GM21723 (cell line): Measurements from ENCODE around the gene GANC.

Source experiments
- ATAC-seq: cut with Tn5 transposase; IDR thresholded peaks from one replicate; pipeline ENCODE4 v1.9.1; 2021; ENCODE audit warnings: mild to moderate bottlenecking, moderate library complexity; ENCODE audit not compliant: unreplicated experiment

Gene GANC

DNA sequence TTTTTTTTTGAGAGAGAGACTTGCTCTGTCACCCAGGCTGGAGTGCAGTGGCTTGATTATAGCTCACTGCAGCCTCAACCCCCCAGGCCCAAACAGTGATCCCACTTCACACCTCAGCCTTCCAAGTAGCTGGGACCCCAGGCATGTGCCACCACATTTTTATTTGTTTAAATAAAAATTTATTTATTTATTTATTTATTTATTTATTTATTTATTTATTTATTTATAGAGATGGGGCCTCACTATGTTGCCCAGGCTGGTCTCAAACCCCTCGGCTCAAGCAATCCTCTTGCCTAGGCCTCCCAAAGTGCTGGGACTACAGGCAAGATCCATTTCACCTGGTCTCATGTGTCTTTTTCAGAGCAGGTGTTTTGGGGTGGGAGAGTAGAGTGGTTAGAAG lies 101.8 kb downstream of the GANC start:
- ATAC-seq, result no peak

DNA sequence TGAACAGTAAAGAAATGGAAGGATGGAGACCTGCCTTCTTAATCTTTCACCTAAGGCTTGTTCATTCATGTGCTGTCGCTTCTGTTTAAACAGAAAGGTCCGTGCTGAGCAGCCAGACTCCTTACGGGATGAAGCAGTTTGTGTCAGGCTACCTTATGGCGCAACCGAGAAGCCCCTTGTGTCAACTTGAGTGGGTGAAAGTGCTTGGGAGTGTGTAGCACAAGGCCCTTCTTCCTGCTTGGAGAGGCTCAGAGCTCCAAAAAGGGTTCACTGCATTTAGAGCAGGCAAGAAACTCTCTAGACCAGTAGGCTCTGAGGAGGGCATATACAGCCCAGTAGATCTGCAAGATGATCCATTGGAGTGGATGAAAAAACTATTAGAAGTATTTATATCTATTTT lies 102.3 kb downstream of the GANC start:
- ATAC-seq, result no peak

DNA sequence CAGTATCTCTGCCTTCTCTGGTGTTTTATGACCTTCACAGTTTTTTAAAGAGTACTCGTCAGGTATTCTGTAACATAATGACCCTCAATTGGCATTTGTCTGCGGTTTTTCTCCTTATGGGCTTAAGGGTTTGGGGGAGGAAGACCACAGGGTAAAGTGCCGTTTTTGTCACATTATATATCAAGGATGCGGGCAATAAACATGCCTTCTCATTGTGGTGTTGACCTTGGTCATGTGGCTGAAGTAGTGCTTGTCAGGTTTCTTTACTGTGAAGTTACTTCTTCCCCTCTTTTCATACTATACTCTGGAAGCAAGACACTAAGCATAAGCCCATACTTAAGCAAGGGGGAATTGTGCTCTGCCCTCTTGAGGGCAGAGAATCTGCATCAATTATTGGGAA lies 102.9 kb downstream of the GANC start:
- no peak for ATAC-seq

DNA sequence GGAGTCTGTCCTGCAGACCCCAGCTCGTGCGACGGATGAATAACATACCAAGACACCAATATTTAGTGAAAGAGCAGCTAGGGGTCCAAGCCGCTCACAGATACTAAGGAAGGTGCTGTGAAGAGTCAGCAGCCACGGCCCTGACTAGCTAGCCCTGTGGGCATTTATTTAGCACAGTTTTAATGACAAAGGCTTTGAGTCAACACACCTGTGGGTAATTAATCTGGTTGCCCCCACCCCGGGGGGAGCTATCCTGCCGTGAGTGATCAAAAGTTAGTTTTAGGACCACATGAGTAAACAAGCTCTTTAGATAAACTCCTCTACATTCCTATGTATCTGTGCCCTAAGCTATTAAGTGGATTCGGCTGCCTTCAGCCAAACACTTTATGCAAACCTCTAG lies 105.0 kb downstream of the GANC start:
- ATAC-seq, result no peak

DNA sequence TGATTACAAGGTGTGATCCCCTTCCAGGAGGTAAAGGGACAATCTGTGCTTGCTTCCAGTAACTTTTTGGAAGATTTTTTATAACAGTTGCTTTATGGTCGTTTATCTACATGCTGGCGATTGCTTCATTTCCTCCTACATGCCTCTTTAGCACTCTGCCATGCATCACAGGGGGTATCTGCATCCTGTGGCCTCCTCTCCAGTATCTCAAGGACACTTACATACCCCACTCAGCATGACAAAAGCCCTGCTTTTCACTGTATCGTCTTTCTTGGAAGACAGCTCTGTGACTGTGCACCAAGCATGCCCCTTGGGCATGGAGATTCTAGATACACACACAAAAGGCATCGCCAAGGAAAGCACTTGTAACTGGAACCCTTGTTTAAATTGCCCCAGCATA lies 111.6 kb downstream of the GANC start:
- ATAC-seq, result no peak

DNA sequence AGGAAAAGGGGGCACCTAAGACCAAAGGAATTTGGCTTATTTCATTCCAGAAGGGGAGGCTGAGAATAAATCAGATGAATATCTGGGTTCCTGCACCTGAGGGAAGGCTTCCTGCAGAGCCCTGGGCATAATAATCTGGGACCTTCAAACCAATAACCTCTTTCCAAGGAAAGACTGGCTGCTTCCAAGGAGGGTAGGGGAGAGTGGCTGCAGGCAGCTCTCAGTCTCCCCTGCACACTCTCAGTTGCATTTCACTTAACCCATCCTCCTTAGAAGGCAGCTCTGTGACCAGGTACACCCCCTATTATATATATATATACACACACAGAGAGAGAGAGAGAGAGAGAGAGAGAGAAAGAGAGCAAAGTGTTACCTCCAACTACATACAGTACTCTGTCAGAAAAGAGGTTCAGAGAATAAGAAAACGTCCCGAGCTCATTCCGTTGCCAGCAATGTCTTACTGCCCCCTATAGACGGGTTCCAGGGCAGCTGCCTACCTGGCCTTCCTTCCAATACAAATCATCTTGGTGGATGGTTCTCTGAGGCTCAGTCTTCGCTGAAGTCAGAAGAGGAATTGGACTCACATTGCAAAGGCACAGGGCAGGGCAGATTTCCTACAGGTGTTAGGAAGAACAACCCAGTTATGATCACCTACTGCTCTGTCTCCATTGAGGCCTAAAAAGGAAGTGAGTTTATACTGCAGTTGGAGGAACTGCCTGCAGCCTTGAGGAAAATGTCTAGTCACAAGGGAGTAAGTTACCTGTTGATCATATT lies 112.4 kb downstream of the GANC start:
- no peak for ATAC-seq

DNA sequence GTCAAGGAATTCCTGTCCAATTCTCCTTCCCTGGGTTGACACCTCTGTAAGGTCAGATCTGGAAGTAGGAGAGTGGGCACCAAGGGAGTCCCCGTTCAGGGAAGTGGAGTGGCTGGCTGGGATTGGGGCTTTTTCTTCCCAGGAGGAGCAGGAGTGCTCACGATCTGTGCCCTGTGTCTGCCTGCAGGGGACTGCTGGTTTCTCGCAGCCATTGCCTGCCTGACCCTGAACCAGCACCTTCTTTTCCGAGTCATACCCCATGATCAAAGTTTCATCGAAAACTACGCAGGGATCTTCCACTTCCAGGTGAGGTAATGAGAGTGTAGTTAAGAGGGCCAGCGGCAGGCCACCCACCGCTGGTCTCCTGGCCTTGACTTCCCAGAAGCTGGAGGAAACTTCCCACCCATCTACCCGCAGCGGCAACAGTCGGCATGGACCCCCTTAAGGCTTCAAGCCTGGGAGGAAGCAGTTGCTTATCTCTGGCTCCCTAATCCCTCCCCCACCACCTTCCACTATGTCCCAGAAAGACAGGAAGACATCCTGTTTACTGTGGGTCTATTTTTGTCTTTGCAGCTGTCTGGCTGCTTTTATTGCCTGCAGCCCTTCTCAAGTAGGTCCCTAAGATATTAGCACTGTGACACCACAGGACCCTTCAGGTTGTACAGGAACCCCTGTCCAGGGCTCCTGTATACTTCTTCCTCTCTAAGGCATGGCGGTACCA lies 113.1 kb downstream of the GANC start:
- no peak for ATAC-seq

DNA sequence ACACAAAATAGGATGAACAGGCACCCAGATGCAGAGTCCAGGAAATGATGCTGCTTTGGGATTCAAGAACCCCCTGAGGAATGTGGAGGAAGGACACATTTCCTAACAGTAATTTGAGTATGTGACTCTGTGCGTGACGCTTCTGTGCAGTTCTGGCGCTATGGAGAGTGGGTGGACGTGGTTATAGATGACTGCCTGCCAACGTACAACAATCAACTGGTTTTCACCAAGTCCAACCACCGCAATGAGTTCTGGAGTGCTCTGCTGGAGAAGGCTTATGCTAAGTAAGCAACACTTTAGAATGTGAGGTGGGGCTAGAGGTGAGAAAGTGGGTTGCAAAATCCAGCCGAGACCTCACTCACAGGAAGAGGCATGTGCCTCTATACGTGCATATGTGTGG lies 114.6 kb downstream of the GANC start:
- ATAC-seq, result no peak

DNA sequence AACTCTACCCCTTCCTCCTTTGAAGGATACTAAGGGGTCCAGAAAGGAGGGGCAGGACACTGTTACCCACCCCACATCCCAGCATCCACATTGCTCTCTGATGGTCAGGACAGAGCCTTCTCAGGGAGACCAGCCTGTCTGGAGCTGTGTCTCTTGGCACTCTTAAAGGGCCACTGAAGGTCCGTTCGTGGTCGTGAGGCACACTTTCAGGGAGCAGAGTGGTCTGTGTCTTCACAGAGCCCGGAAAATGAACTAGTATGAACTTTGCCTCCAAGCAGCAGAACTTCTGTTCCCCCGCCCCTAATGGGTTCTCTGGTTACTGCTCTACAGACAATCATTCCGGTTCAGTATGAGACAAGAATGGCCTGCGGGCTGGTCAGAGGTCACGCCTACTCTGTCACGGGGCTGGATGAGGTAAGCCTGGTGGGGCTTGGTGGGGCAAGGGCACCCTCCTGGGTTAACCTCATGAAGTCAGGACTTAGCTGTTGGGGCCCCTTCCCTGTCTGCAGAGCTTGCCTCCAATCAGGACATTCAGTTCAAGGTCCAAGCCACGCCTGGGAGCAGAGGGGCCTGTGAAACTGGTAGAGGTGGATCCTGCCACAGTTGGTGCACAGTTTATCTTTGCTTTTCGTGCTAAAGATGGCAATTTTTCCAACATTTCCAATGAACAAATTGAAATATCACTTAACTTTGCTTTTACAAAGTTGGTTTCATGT lies 119.5 kb downstream of the GANC start:
- no peak for ATAC-seq

DNA sequence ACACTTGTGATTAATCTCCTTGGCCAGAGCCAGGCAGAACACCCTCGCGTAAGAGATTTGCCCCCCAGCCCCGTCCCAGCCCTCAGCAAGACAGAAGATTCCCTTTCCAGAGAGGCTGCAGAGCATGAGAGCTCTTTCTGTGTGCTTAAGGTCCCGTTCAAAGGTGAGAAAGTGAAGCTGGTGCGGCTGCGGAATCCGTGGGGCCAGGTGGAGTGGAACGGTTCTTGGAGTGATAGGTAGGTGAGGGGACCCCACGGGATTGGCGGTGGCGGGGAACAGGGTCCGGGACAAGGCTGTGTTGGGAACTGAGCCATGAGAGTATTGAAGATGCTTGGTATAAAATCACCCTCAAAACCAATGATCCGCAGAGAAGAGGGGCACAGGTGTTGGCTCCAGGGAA lies 121.1 kb downstream of the GANC start:
- no peak for ATAC-seq

DNA sequence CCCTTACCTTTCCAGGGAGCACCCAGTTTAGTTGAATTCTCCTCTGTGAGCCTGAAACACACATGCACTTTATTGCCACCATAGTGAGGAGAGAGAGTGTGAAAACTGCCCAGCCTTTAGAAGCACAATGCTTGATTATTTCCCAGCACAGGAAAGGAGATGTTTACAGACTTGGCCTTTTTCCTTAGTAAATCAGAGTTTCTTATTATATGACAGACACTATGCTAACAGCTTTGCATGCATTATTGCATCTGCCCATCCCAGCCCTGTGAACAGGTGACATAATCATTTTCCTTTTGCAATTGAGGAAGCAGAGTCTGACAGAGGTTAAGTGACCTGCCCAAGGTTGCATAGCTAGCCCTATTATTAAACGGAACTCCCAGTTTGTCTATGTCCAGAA lies 122.8 kb downstream of the GANC start:
- no peak for ATAC-seq

DNA sequence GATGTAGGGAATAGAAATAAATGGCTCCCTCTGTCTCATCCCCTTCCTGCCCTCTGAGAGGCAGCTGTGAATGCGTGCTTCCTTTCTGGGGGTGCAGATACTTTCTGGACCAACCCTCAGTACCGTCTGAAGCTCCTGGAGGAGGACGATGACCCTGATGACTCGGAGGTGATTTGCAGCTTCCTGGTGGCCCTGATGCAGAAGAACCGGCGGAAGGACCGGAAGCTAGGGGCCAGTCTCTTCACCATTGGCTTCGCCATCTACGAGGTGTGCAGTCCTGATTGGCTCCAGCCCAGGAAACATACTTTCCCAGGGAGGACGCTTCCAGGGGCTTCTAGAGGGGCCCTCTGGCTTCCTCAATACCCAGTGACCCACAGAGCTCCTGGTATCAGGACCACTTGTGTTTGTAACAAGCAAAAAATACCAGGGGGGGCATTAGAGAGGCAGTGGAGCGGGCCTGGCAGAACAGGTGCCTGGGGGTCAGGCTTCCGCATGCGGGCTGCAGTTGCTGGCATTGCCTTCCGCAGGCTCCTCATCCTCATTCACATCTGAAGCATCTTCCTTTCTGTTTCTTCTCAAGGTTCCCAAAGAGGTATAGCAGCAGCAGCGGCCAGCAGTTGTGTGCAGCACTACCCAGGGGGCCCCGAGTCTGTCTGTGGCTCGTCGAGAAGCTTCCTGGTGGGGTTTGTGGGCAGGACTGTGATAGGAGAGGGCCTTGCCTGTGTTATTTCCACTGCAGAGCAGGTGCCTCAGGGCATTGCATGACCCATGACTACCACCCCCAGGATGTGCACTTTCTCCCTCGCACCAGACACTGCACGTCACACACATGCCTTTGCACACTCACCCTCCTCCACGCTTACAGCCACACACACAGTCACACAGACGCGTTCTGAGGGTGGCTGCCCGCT lies 128.8 kb downstream of the GANC start:
- ATAC-seq, result no peak

DNA sequence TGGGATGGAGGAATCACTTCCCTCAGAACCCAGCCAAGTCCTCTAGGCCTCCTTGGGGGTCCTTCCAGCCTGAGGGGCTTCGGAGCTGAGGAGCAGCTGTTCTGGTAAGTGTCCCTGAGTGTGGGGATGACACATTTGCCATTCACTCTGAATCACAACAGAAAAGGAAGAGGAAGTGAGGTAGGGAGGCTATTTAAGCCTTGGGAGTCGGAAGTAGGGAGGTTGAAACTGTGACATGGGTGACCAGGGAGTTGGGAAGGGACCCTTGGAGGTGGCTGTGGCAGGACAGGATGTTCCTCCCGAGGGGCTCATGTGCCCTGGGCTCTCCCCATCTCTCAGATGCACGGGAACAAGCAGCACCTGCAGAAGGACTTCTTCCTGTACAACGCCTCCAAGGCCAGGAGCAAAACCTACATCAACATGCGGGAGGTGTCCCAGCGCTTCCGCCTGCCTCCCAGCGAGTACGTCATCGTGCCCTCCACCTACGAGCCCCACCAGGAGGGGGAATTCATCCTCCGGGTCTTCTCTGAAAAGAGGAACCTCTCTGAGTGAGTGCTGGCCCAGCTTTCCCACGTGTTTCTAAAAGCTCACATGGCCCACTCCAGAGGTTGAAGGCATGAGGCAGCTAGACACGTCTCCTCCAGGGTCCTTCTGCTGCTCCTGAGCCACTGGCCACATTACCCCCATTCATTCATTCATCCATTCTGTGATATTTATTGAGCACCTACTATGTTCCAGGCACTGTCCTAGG lies 129.6 kb downstream of the GANC start:
- no peak for ATAC-seq

DNA sequence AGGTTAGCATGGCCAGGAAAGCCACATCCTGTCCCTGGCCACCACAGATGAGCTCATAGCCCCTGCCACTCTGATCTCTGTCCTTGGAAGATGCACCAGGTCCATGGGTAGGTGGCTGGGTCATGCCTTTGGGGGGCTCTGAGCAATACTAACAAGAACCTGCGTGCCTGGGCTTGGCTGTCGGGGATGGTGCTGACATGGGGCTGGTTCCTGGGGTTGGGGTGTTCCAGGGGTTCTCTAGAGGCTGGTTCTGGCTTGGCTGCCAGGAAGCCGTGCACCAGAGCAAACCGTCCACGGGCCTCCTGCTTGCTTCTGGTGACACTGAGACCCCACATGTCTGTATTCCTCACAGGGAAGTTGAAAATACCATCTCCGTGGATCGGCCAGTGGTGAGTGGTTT lies 130.4 kb downstream of the GANC start:
- ATAC-seq, result no peak

DNA sequence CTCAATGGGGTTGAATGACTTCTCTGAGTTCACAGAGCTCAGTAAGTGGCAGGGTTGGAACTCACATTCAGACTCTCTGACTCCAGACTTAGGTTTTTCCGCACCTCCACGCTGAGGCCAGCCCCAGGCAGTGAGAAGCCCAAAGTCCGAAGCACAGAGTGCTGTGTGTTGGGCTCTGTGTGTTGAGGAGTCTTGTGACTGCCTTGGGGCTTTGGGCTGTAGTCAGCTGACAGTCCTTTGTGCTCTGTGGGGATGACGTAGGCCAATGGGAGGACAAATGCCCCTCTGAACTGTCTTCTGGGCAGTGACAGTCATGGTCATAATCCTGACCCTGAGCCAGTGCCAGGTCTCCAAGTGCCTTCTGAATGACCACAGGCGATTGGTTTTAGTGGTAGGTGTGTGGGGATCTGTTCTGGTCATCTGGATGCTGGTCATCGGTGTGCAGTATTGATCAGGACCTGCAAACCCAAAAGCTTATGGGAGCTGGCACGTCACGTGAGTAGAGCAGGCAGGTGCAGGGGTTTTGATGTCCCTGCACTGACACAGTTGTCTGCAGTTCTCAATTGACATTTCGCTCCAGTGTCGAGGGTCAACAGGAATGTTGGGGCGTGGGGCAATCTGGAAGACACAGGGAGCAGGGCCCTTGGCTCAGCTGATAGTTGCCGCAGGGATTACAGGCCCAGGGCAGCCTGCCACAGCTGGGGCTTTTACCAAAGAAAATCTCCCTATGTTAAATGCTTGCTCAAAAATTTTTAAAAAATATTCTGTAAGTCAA lies 131.6 kb downstream of the GANC start:
- no peak for ATAC-seq

DNA sequence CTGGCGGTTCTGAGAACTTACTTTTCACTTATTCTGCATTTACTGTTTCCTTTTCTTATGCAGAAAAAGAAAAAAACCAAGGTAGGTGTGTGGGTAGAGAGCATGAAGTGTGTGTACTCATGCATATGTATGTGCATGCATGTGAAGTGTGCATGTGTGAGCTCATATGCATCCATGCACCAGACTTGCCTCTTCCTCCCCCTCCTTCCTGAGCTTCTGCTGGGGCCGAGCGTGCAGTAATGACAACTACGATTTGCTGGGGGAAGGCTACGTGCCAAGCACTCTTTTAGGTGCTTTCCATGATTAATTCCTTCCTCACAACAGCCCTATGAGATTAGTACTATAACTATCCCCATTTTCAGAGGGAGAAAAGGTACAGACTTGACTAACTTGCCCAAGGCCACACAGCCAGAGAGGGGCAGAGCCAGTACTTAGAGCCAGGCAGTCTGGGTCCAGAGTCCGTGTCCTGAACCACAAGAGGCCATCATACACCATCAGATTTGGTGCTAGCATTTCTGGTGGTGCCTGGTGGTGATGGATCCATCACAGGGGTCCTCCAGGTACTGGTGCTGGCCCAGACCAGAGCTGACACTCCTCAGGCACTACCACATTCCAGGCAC lies 133.0 kb downstream of the GANC start:
- no peak for ATAC-seq
